GM18526 (cell line): ENCODE data around the gene MYOG.

Experiments
- POLR2A ChIP-seq: IDR thresholded peaks from 3 replicates; pipeline ENCODE4 v1.6.1; 2011; ENCODE audit not compliant: insufficient read length; ENCODE audit errors: extremely low read depth

MYOG gene

GRCh38 chr1:203100516-203100869, 14.7 kb upstream of the MYOG start:
- TF ChIP-seq POLR2A = no peak

GRCh38 chr1:203099805-203100515, 14.1 kb upstream of the MYOG start:
- no peak for TF ChIP-seq POLR2A

GRCh38 chr1:203098914-203099520, 13.2 kb upstream of the MYOG start:
- no peak for TF ChIP-seq POLR2A

- no peak for TF ChIP-seq POLR2A
Measured at GRCh38 chr1:203098445-203098844, 12.6 kb upstream of the MYOG start.

GRCh38 chr1:203097001-203097400, 11.2 kb upstream of the MYOG start:
- no peak for TF ChIP-seq POLR2A

- TF ChIP-seq POLR2A = no peak
Measured at GRCh38 chr1:203096566-203096965, 10.8 kb upstream of the MYOG start.

- TF ChIP-seq POLR2A = no peak
Measured at GRCh38 chr1:203095061-203095690, 9.4 kb upstream of the MYOG start.

GRCh38 chr1:203093754-203094410, 8.1 kb upstream of the MYOG start:
- TF ChIP-seq POLR2A = no peak

- TF ChIP-seq POLR2A = no peak
Measured at GRCh38 chr1:203091761-203092330, 6.0 kb upstream of the MYOG start.

GRCh38 chr1:203091199-203091477, 5.3 kb upstream of the MYOG start:
- no peak for TF ChIP-seq POLR2A

GRCh38 chr1:203090421-203091198, 4.8 kb upstream of the MYOG start:
- TF ChIP-seq POLR2A = no peak

GRCh38 chr1:203089651-203090045, 3.8 kb upstream of the MYOG start:
- TF ChIP-seq POLR2A = no peak

- TF ChIP-seq POLR2A = no peak
Measured at GRCh38 chr1:203089001-203089650, 3.3 kb upstream of the MYOG start.

- TF ChIP-seq POLR2A = no peak
Measured at GRCh38 chr1:203088441-203088840, 2.6 kb upstream of the MYOG start.
